ENCODE results near the gene OMA1.

GRCh38 chr1:58551186-58552140, 4.9 kb upstream of the OMA1 start:
- no peak for TF ChIP-seq CTCF (IDR thresholded peaks at IDR 0.05 in 2 of 3, conservative IDR thresholded peaks at IDR 0.05 in 1 of 3; ENCODE audit: borderline replicate concordance in 1 of 3, insufficient read depth in 1 of 3, low read depth in 2 of 3, low read length in 2 of 3)
- no peak for TF ChIP-seq POLR2AphosphoS5 (IDR thresholded peaks at IDR 0.05; ENCODE audit: low read depth, low read length)
- TF ChIP-seq EGR1 (IDR thresholded peaks at IDR 0.05; ENCODE audit: low read depth), result no peak
- no peak for TF ChIP-seq SRF (IDR thresholded peaks at IDR 0.05; ENCODE audit: low read depth)
- TF ChIP-seq POLR2A (IDR thresholded peaks at IDR 0.05; ENCODE audit: borderline replicate concordance, extremely low read depth, insufficient read depth, insufficient read length), result no peak
- no peak for TF ChIP-seq JUND (IDR thresholded peaks at IDR 0.05)

Data from HCT116 (cell line).